GM12892 (cell line): ENCODE measurements around the gene CABP4.
A peak's percentile ranks its signal among the peaks of the same experiment; 100 is the strongest.

Experiments used
- DNase-seq: peaks from one replicate; pipeline ENCODE4 v3.0.0; 2011; ENCODE audit not compliant: insufficient read length
- FAIRE-seq: peaks from 2 replicates; lab custom pipeline; 2011; peaks lifted over from hg19 to GRCh38; lab: Jason Lieb, UNC
- POLR2A ChIP-seq: IDR thresholded peaks from 2 replicates; pipeline ENCODE4 v1.6.1; 2011; ENCODE audit warnings: low read depth, low read length, control low read depth
- POLR2AphosphoS5 ChIP-seq: IDR thresholded peaks from 2 replicates; pipeline ENCODE4 v1.6.1; 2011; ENCODE audit warnings: low read depth, low read length, control low read depth
- TAF1 ChIP-seq: IDR thresholded peaks from 2 replicates; pipeline ENCODE4 v1.6.1; 2011; ENCODE audit warnings: low read depth, mild to moderate bottlenecking, control low read depth, low read length, borderline replicate concordance

Gene CABP4

DNA sequence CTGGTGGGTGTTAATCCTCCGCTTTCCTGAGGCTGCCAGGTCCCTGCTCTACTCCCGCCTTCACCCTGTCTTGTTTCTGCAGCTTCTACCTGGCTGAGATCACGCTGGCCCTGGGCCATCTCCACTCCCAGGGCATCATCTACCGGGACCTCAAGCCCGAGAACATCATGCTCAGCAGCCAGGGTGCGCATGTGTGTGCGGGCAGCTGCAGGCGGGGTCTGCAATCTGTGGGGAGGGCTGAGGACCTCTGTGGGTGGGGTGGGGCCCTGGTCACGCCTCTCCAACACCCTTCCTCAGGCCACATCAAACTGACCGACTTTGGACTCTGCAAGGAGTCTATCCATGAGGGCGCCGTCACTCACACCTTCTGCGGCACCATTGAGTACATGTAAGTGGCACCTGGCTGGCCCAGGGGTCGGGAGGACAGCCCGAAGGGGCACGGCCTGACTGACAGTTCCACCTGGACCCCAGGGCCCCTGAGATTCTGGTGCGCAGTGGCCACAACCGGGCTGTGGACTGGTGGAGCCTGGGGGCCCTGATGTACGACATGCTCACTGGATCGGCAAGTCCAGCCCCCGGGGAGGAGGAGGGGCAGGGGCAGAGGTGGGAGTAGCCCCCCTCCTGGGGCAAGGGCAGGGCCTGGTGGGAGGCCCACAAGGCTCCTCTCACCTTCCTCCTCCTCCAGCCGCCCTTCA lies 22.4 kb upstream of the CABP4 start:
- DNase-seq (no peak), FAIRE-seq (no peak)
- no peak for TF ChIP-seq POLR2AphosphoS5
- TF ChIP-seq POLR2A, result peak; percentile 4; the same call in 1 of the 2 replicates

DNA sequence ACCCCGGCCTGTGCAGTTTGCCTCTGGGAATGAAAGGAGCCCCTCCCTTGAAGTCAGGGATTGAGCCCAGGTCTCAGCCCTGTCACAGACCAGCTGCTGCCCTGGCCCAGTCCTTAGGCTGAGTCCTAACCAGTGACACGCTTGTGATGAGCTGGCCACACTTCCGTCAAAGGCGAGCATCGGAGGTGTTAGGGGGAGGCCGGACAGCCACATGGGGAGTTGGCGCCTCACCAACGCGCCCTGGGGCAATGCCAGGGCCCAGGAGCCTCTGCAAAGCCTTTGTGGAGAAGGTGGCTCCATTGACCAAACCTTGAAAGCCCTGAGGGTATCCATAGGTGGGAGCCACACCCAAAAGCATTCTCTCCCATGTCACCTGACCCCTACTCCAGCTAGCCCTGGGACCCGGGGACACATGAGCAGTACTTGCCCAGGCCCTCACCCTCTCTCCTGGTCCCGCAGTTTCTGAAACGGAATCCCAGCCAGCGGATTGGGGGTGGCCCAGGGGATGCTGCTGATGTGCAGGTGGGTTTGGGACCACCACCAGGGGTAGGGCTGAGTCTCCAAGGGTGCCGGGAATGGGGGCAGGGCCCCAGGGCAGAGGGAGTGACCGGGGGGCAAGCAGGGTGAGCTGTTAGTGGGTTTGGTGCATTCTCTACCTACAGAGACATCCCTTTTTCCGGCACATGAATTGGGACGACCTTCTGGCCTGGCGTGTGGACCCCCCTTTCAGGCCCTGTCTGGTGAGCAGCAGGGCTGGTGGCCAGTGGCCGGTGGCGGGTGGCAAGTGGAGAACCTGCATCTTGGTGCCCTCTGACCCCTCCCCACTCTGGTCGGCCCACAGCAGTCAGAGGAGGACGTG lies 21.4 kb upstream of the CABP4 start:
- FAIRE-seq (peak; percentile 75), DNase-seq (no peak)
- TF ChIP-seq POLR2AphosphoS5 (no peak), TAF1 (no peak), POLR2A (no peak; the same call in 1 of the 2 replicates)

DNA sequence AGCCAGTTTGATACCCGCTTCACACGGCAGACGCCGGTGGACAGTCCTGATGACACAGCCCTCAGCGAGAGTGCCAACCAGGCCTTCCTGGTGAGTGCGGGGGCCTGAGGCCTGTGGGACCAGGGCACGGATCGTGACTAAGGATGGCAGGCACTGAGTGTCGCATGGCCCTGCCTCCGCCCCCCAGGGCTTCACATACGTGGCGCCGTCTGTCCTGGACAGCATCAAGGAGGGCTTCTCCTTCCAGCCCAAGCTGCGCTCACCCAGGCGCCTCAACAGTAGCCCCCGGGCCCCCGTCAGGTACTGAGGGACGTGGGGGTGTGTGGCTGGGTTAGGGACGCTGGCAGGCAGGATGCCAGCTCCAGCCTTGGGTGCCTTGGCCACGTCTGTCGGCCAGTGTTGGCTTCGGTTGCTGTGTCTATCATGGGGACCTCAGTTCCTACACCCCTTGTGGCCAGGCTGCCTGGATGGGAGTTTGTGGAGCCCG lies 20.7 kb upstream of the CABP4 start:
- TF ChIP-seq POLR2A, result peak; percentile 86
- no peak for TF ChIP-seq TAF1
- TF ChIP-seq POLR2AphosphoS5, result peak; percentile 96
- peak; percentile 92 for FAIRE-seq
- DNase-seq, result no peak

DNA sequence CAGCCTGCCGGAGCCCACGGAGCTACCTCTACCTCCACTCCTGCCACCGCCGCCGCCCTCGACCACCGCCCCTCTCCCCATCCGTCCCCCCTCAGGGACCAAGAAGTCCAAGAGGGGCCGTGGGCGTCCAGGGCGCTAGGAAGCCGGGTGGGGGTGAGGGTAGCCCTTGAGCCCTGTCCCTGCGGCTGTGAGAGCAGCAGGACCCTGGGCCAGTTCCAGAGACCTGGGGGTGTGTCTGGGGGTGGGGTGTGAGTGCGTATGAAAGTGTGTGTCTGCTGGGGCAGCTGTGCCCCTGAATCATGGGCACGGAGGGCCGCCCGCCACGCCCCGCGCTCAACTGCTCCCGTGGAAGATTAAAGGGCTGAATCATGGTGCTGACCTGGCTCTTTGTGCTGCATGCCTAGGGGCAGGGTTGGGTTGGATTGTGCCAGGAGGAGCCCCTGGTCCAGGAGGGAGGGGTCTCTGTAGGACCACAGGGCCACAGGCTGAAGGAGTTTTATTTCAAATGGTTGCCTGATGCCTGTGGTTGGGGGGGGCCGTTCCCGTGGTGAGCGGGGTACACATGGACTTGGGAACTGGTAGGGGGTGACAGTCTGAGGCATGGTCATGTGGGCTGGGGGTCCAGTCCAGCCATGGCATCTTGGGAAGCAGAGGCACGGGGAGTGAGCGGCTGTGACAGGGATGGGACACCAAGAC lies 20.0 kb upstream of the CABP4 start:
- TF ChIP-seq POLR2AphosphoS5 (peak; percentile 74; the same call in 1 of the 2 replicates), POLR2A (0 out of 2 replicates have a peak, but pooled peaks have one; percentile 44), TAF1 (no peak)
- FAIRE-seq, result no peak
- no peak for DNase-seq

DNA sequence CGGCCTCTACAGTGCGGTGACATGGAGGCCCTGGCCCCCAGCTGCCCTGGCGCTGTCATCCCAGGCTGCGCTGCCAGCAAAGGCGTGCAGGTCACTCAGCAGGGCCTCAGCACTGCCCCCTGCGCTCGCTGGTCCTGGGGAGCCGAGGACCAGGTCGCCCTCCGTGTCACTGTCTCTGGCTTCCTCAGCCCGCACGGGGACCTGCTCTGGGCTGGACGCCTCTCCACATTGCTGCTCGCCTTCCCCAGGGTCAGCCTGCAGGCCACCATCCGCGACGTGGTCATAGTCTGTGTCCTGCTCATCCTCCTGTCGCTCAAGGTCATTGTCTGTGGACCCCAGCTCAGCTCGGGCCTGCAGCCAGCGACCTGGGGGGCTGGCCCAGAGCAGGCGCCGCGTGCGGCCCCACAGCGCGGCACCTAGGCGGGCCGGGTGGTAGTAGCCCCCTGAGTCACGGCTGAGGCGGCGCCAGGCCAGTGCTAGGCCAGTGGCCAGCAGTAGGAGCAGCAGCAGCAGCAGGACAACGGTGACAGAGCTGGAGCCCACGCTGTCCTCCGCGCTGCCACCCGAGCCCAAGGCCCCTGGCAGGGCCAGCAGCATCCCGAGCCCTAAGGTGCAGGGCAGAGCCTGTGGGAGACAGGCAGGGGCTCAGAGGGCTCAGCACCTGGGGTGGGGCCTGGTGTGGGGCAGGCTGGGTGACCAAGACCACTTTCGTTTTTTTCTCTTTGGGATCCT lies 19.3 kb upstream of the CABP4 start:
- FAIRE-seq (no peak), DNase-seq (no peak)
- TF ChIP-seq POLR2A, result peak; percentile 67; the same call in 1 of the 2 replicates
- TF ChIP-seq POLR2AphosphoS5, result peak; percentile 53
- no peak for TF ChIP-seq TAF1

DNA sequence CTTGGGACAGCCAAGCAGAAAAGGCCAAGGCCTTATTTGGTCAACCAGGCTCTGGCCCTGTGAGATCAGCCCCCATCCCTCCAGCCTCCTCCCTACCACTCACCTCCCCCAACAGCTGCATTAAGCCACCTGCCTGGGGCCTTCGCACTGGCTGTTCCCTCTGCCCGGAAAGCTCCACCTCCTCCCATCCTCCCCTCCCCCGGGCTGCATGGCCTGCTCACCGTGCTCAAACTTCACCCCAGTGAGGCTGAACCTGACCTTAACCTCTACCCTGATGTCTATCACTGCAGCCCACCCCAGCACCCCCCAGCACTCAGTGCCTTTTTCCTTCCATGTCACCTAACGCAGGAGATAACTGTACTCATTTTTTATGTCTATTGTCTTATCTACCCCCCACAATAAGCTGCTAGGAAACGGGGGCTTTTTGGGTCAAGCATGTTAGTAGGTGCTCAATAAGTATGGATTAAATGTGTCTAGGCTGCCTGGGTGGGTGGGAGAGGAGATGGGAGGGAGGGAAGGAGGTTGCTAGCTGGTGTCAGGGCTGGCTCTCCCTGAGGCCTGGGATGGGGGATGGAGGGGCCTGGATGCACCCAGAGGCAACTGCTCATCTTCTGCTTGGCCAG lies 18.6 kb upstream of the CABP4 start:
- FAIRE-seq (peak; percentile 100), DNase-seq (peak; percentile 91)
- TF ChIP-seq POLR2AphosphoS5 (peak; percentile 73), POLR2A (no peak; the same call in 1 of the 2 replicates), TAF1 (no peak)

DNA sequence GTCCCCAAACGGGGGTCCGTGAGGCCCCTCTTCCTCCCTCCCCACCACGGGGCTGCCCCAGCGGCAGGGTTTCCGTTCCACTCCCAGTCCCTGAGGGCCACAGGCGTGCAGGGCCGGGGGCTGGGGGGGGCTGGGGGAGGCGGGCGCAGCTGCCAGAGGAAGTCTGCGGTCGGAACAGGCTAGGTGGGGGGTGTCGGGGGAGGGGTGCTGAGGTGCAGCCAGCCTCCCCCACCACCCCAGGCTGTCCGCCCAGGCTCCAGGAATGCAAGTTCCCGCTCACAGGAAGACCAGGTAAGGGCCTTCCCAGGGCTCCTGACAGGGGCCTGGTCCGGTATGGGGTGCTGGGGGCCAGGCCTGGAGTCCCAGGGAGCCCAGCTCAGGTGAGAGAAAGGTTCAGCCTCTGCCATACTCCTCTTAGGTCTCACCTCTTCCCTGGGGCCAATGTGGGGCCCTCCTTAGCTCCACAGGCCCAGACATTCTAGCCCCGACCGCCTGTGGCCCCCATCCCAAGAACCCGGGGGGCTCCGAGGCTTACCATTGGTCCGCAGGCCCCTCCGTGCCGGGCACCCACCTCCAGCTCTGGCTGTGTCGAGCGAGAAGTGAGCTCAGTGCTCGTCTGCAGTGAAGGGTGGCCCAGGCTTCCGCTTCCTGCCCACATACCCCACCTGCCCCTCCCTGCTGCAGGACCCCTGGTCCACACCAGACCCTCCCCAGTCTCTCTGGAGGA lies 17.9 kb upstream of the CABP4 start, which contains the start of gene PTPRCAP:
Gene PTPRCAP, minus strand, starts transcription at position 601 of the 727 bp plus-strand sequence. Its CDS starts 63 bp downstream, at position 538.
- FAIRE-seq (no peak), DNase-seq (peak; percentile 84)
- TF ChIP-seq POLR2A (peak; percentile 94), POLR2AphosphoS5 (peak; percentile 97), TAF1 (peak; percentile 97)

DNA sequence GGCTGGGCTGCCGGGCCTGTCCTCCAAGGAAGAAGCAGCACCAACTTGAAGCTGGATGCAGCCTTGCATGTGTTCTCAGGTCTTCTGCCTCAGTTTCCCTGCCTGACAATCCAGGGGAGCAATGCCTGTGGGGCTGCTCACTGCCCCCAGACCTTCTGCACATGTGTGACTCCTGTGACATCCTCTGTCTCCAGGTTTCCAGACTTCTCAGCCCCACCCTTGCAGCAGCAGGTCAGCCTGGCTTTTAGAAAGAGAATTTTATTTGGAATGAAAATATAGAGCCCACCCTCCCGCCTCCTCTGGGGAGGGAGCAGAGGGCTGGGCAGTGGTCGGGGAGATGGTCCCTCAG lies 17.4 kb upstream of the CABP4 start:
- DNase-seq (no peak), FAIRE-seq (no peak)
- no peak for TF ChIP-seq POLR2A
- TF ChIP-seq POLR2AphosphoS5, result no peak; the same call in 1 of the 2 replicates
- no peak for TF ChIP-seq TAF1

DNA sequence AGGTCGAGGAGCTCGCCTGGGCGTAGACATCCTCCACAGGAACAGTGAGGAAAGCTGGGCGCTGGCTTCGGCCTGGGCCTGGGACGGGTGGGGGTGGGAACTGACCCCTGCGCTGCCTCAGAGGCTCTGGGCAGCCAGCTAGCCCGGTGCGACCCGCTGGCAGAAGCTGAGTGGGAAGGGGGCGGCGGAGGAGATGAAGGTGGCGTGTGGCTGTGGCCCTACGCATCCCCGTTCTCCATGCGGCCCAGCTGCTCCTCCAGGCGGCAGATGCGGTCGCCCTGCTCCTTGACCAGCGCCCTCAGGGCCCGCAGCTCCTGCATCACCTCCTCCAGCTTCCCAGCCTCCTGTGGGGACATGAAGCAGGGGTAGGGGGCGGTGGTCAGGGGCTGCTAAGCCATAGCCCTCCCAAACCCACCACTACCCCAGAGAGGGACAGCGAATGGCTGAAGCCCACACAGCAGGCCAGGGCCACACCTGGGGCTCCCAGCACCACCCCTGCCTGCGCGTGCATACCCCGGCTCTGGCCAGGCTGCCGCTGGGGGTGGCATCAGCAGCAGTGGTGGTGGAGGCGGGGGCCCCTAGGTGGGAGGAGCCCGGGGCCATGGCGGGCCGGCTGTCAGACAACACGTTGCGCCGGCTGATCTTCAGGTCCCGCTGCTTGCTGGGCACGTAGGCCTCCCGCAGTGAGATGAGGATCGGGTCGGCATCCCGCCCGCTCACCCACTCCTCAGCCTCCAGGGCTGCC lies 16.8 kb upstream of the CABP4 start:
- peak; percentile 93 for DNase-seq
- FAIRE-seq, result no peak
- peak; percentile 74 for TF ChIP-seq POLR2AphosphoS5
- TF ChIP-seq TAF1, result peak; percentile 54; the same call in 1 of the 2 replicates
- peak; percentile 64; the same call in 1 of the 2 replicates for TF ChIP-seq POLR2A
